ENCODE measurements around the gene ELFN2.

Gene ELFN2

DNA sequence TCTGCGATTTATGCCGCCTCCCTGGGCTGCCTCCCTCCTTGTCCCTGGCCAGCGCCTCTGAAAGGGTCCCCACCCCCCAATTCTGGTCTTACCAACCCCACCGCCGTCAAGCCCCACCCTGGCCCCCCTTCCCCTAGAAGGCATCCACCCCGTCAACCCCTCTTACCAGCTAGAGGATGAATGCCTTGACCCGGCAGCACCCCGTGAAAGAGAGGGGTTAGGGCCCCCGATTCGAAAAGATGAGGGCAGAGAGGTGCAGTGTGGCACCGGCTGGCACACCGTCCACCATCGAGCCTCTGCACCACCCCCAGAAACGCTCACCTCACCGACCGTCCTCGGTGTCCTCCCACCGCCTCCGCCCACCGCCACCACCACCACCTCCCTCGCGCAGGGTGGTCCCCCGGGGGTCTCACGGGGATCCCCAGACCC lies 559 bp downstream of the ELFN2 start:
- DNase-seq = no peak

GRCh38 chr22:37425800-37426705 lies 1.2 kb downstream of the ELFN2 start:
- DNase-seq = no peak

DNA sequence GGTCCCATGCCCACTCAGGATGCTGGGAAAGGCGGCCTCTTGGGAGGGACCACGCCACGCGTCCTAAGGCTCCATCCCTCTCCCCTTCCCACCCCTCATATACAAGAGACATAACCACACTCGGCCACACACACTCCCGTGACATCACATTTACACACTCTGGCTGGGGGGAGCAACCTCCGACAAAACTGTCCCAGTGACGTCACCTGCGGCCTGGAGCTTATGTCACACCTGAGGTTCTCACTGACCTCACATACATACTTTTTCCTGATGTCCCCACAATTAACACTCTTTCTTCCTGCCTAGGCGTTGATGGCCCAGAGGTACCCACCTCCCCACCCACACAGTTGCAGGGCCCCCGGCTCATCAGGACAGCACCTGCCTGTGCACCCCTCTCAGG lies 1.9 kb downstream of the ELFN2 start:
- no peak for DNase-seq

- no peak for DNase-seq
These were observed 4.0 kb downstream of the ELFN2 start for GRCh38 chr22:37423283-37423682.

DNA sequence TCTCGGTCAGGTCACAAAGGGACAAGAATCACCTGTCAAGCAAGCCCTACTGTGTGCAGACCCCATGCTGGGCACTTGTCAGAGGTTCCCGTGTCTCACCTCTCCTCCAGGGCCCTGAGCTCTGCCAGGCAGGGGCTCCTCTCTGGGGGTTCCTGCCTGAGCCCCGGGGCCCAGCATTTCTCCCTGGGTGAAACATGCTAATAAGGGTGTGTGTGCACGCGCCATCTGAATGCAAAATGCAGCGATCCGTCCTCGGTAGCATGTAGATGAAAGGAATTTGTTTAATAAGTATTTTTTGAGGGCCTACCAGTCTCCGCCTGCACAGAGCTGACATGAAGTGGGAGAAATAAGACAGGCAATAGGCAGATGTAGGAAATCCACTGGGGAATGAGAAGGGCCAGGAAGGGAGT lies 5.8 kb downstream of the ELFN2 start:
- DNase-seq = no peak

DNA sequence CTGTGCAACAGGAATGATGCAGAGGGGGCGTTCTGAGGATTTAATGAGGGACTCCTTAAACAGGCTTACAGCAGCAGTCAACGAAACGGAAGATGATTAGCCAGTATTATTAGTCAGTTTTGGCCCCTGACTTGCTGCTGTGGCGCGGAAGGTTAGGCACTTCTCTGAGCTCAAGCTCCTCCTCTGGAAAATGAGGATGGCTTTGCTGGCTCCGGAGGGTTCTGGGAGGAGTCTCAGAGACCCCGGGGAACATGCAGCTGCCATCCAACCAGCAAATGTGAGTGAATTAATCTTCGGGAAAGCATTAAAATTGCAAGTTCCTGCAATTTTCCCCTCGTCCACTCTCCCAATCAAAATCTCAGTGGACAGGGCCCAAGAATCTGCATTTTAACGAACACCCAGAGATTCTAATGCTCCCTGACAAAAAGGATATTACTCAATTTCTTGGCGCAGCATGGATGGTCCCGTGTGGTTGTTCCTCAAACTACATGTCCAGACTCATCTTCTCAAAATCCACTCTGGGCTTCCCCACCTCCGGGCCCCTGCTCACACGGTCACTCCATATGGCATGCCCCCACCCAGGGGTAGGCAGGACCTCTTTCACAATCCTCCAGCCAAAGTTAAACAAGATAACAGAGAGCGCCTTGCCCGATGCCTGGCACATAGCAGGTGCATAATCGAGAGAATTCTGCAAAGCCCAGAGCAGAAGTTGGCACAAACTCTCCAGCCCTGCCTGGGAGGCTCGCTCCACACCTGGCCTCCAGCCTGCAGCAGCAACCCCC lies 6.4 kb downstream of the ELFN2 start:
- DNase-seq = peak; percentile 23 to 36

GRCh38 chr22:37419969-37420685 lies 7.2 kb downstream of the ELFN2 start:
- DNase-seq = no peak

DNA sequence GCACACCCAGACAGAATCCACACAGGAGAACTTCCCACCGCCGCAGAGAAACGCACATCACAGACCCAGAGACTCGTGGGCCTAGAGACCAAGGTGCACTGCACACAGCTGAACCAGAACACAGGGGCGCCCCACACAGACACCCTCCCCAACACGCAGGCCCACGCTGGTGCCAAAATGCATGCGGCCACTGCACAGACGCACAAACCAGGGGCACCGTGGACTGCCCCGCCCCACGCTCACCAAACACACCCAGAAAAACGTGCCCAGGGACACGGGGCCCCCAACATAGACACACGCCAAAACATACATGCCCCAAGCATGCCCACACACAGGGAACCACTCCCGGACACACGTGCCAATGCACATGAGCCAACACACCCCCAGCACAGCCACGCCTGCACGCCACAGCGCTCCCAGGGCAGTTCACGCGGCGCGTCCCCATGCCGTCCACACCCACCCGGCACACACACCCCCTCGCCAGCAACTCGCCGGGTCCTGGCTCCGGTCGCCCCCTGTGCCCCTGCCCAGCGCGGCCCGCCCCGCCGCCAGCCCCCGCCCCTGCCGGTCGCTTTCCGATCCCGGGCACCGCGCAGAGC lies 7.8 kb downstream of the ELFN2 start:
- DNase-seq = no peak

- no peak for DNase-seq
These were observed 8.5 kb downstream of the ELFN2 start for GRCh38 chr22:37418627-37419369.

- no peak for DNase-seq
These were observed 9.5 kb downstream of the ELFN2 start for GRCh38 chr22:37417677-37418348.

DNA sequence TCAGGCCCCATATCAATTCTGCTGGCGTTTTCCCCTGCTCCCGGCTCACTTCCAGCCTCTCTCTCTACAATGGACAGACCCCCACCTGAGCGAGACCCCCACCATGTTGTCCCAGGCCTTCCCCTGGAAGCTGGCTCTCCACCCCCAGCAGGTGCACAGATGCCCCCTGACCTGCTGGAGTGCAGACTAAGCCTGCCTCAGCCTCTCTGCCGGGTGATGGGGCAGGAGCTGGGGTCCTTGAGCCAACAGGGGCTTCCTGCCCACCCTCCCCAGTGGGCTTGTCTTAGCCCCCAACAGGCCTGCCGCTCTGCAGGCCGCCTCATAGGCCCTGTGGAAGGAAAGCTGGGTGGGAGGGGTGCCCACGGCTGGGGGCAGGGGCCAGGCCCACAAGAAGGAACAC lies 10.0 kb downstream of the ELFN2 start:
- no peak for DNase-seq

- DNase-seq = peak; percentile 26 to 31
These were observed 10.5 kb downstream of the ELFN2 start for GRCh38 chr22:37416827-37417226.

GRCh38 chr22:37416389-37416788 lies 10.9 kb downstream of the ELFN2 start:
- no peak for DNase-seq

GRCh38 chr22:37415210-37415609 lies 12.1 kb downstream of the ELFN2 start:
- DNase-seq = no peak

DNA sequence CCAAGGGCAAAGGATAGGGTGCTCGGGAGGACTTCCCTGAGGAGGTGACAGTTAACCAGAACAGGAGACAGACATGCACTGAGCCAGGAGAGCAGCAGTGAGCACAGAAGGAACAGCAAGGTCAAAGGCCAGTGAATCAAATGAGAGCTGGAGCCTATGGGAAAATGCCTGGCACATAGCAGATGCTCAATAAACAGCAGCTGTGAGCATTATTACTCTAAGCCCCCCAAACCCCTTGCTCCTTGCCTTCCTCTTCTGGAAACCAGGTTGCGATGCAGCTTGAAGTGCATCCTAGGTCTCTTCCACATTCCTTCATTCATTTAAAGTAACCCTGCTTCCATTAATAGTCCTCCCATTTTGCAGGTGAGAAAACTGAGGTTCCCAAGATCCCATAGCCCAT lies 13.0 kb downstream of the ELFN2 start:
- no peak for DNase-seq

DNA sequence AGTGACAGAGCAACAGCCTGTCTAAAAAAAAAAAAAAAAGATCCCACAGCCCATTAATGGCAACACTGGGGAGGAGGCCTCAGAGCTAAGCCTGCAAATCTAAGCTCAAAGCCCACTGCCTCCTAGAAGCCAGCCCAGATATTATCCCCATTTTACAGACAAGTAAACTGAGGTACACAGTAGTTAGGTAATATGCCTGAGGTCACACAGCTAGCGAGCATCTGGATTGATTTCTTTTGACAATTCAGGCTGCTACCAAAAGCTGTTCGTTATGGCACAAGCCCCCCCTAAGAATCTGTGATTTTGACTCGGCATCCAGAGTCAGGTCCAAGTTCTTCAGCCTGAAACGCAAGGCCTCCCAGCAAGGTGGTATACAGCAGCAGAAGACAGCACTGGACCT lies 13.7 kb downstream of the ELFN2 start:
- no peak for DNase-seq

GRCh38 chr22:37412495-37413250 lies 14.6 kb downstream of the ELFN2 start:
- no peak for DNase-seq

DNA sequence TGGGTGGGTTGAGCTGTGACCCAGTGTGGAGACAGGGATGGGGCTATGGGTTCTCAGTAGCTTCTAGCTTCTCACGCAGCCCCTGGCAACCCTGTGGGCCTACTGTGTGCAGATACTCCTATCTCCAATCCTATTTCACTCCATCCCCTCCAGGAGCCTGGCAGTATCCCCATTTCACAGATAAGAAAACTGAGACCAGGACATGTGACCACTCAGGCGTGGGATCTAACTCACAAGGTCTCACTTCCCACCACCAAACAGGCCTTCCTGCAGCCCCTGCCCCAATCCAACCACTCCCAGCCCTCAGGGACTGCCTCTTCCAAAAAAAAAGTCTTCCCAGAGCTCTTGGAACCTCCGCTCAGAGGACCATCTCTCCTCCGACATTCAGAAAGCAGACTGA lies 15.6 kb downstream of the ELFN2 start:
- DNase-seq = no peak

DNA sequence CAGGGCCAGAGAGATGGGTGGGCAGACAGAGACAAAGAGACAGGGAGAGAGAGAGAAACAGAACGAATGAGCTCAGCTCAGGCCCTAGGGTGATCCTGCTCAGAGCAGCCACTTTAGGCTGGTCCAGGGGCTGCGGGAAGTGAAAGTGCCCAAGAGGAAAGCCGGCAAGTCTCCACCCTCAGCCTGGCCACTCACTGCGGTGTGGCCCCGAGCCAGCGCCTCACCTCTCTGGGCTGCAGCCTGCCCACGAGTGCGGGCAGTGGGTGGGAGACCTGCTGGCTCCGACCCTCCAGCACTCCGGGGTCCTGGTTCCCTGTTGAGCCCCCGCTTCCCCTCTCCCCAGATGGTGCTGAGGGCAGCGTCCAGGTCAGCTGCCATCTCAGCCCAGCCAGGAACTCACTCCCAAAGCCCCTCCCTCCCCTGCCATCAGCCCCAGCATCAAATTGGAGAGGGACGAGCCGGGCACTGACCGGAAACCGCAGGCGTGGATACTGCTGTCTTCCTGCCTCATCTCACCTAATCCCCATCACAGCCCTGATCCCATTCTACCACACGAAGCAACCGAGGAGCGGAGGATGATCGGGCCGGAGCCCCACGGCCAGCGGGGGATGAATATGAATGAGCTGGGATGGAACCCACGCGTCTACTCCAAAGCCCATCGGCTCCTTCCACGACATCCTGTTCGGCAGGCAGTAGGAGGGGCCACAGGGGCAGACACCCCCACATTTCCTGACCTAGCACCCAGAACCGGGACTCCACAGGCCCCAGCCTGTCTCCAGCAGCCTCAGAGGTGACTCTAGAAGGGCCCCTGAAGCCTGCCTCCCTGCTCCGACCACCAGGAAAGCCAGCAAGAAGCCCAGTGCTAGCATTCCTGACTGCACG lies 16.9 kb downstream of the ELFN2 start:
- no peak for DNase-seq
